IMR-90 (cell line): ENCODE data around the gene KCMF1. TPM values are rescaled to one million over a fixed set of nuclear protein-coding genes. Genes with fewer than 3 reads are reported as not detected.

ENCODE experiments used
- ATAC-seq: fragments of 200-7000 bp; cut with Tn5 transposase; 2 replicates; pipeline ENCODE4 v1.9.1; 2020; ENCODE audit warnings: low read depth, mild to moderate bottlenecking, moderate library complexity
- BruUV-seq: library from RNA; stranded (reverse); fragments of 400-500 nt; replicated peaks from 2 replicates; lab custom pipeline; 2021; lab: Mats Ljungman, UMichigan
- CTCF ChIA-PET: fragments of 300-600 bp; formaldehyde crosslinking; extraction: SDS; loops from one replicate; lab custom pipeline; 2021; ENCODE audit warnings: antibody characterized with exemption; lab: Yijun Ruan, JAX
- POLR2A ChIA-PET: fragments of 300-600 bp; sonication (Branson Sonifier 250); formaldehyde crosslinking; loops from one replicate; lab custom pipeline; 2022; ENCODE audit warnings: antibody characterized with exemption; ENCODE audit not compliant: unreplicated experiment; lab: Charles Lee
- DNase-seq: peaks from one replicate; pipeline ENCODE4 v3.0.0; 2013
- H2AFZ ChIP-seq: replicated peaks from 2 replicates; pipeline ENCODE3; 2013; ENCODE audit warnings: low read length, mild to moderate bottlenecking; ENCODE audit not compliant: poor library complexity
- H2AK5ac ChIP-seq: 2 replicates; pipeline ENCODE4 v1.6.1; 2013; ENCODE audit warnings: low read depth, low read length, inconsistent platforms
- H2AK9ac ChIP-seq: replicated peaks from 2 replicates; pipeline ENCODE3; 2013; ENCODE audit warnings: mild to moderate bottlenecking, low read depth, low read length, moderate library complexity; ENCODE audit not compliant: poor library complexity
- H2BK120ac ChIP-seq: 2 replicates; pipeline ENCODE4 v1.6.1; 2013; ENCODE audit warnings: low read depth, low read length, inconsistent platforms
- H2BK15ac ChIP-seq: 3 replicates; pipeline ENCODE4 v1.6.1; 2013; ENCODE audit warnings: low read depth, low read length, inconsistent platforms
- H2BK20ac ChIP-seq: 2 replicates; pipeline ENCODE4 v1.6.1; 2013; ENCODE audit warnings: low read depth, mild to moderate bottlenecking, inconsistent platforms, low read length, moderate library complexity
- H2BK5ac ChIP-seq: 2 replicates; pipeline ENCODE4 v1.6.1; 2013; ENCODE audit warnings: mild to moderate bottlenecking, low read depth, low read length, inconsistent platforms; ENCODE audit not compliant: poor library complexity, severe bottlenecking
- H3K14ac ChIP-seq: replicated peaks from 2 replicates; pipeline ENCODE4 v1.6.1; 2013; ENCODE audit warnings: low read depth, low read length, inconsistent platforms
- H3K18ac ChIP-seq: 2 replicates; pipeline ENCODE4 v1.6.1; 2013; ENCODE audit warnings: low read depth, low read length, control low read depth
- H3K23ac ChIP-seq: 2 replicates; pipeline ENCODE4 v1.6.1; 2013; ENCODE audit warnings: low read depth, low read length, inconsistent platforms
- H3K27ac ChIP-seq: 2 replicates; pipeline ENCODE4 v1.5.1; 2013; ENCODE audit warnings: mild to moderate bottlenecking, control low read depth, low read length; ENCODE audit not compliant: insufficient read depth
- H3K27me3 ChIP-seq: 2 replicates; pipeline ENCODE4 v1.6.1; 2013; ENCODE audit warnings: low read length; ENCODE audit not compliant: control insufficient read depth, insufficient read depth
- H3K36me3 ChIP-seq: 2 replicates; pipeline ENCODE4 v1.6.1; 2013; ENCODE audit warnings: low read length, mixed read lengths; ENCODE audit not compliant: control insufficient read depth, insufficient read depth
- H3K4ac ChIP-seq: 2 replicates; pipeline ENCODE4 v1.6.1; 2013; ENCODE audit warnings: low read depth, low read length, inconsistent platforms
- H3K4me1 ChIP-seq: 2 replicates; pipeline ENCODE4 v1.6.1; 2013; ENCODE audit warnings: low read length, mixed read lengths; ENCODE audit not compliant: control insufficient read depth, insufficient read depth
- H3K4me2 ChIP-seq: 2 replicates; pipeline ENCODE4 v1.6.1; 2013; ENCODE audit warnings: low read depth, mild to moderate bottlenecking, control low read depth, low read length, moderate library complexity
- H3K4me3 ChIP-seq: 2 replicates; pipeline ENCODE4 v1.5.1; 2013; ENCODE audit warnings: low read depth, mild to moderate bottlenecking, control low read depth, low read length, moderate library complexity; ENCODE audit not compliant: insufficient read depth
- H3K56ac ChIP-seq: 2 replicates; pipeline ENCODE4 v1.6.1; 2013; ENCODE audit warnings: low read length, inconsistent platforms; ENCODE audit not compliant: insufficient read depth; ENCODE audit errors: extremely low read depth
- H3K79me1 ChIP-seq, 2 experiments: 2 replicates each; pipeline ENCODE4 v1.6.1; 2013; ENCODE audit warnings: low read length in 2 of 2, inconsistent platforms in 1 of 2, low read depth in 1 of 2
- H3K9ac ChIP-seq: 2 replicates; pipeline ENCODE4 v1.6.1; 2013; ENCODE audit warnings: low read depth, low read length, control low read depth
- H3K9me1 ChIP-seq: 2 replicates; pipeline ENCODE4 v1.6.1; 2013; ENCODE audit warnings: low read length, inconsistent platforms; ENCODE audit not compliant: insufficient read depth
- H3K9me3 ChIP-seq: 2 replicates; pipeline ENCODE4 v1.6.1; 2013; ENCODE audit warnings: low read length; ENCODE audit not compliant: control insufficient read depth, insufficient read depth
- H4K20me1 ChIP-seq: 2 replicates; pipeline ENCODE4 v1.6.1; 2013; ENCODE audit warnings: low read length, inconsistent platforms; ENCODE audit not compliant: insufficient read depth
- H4K5ac ChIP-seq: 2 replicates; pipeline ENCODE4 v1.6.1; 2013; ENCODE audit warnings: mild to moderate bottlenecking, low read depth, low read length, control low read depth
- H4K8ac ChIP-seq, 2 experiments: 2 replicates each; pipeline ENCODE4 v1.6.1; 2013; ENCODE audit warnings: low read depth in 2 of 2, low read length in 2 of 2, control low read depth in 1 of 2, inconsistent platforms in 1 of 2
- H4K91ac ChIP-seq: 2 replicates; pipeline ENCODE4 v1.6.1; 2013; ENCODE audit warnings: low read depth, low read length, inconsistent platforms; ENCODE audit not compliant: insufficient read depth
- MAZ ChIP-seq: IDR thresholded peaks from 2 replicates; pipeline ENCODE4 v1.6.1; 2012; ENCODE audit warnings: low read depth, mild to moderate bottlenecking, low read length, improper control_type of control experiment, moderate library complexity, borderline replicate concordance
- RAD21 ChIP-seq: IDR thresholded peaks from 2 replicates; pipeline ENCODE4 v1.6.1; 2012; ENCODE audit warnings: low read length, improper control_type of control experiment
- WGBS, 2 experiments: methylation state at CpG; one replicate each; pipeline versions ENCODE4 v1.1.5 to v1.1.7; 2013; ENCODE audit warnings: missing lambda C conversion rate in 2 of 2; ENCODE audit not compliant: insufficient read length in 1 of 2; ENCODE audit errors: extremely low coverage in 2 of 2; 5-methylcytosine and 5-hydroxymethylcytosine counted together
- dilution Hi-C: fragments of 300-500 bp; cut with HindIII; formaldehyde crosslinking; loops from one replicate; pipeline ENCODE4 v1.14.3; 2018; ENCODE audit warnings: low sequenced_read_pairs; ENCODE audit not compliant: unreplicated experiment
- in situ Hi-C: fragments of 300-500 bp; cut with MboI; formaldehyde crosslinking; loops from 3 replicates; pipeline ENCODE4 v1.14.3; 2019; ENCODE audit warnings: low sequenced_read_pairs, inconsistent platforms, mixed read lengths
- intact Hi-C: fragments of 100-400 bp; cut with micrococcal nuclease; formaldehyde crosslinking; loops from 2 replicates; pipeline ENCODE4 v1.10.0; 2022
- polyA plus RNA-seq, 3 experiments: library from polyadenylated mRNA; depleted of rRNA; stranded (reverse); fragments of >200 nt; gene quantifications; 2 replicates each; pipeline ENCODE4 v1.2.3, GENCODE V29; 2012; ENCODE audit warnings: low replicate concordance in 1 of 3
- total RNA-seq: library from RNA; depleted of rRNA; stranded (reverse); fragments of >200 nt; gene quantifications from 2 replicates; pipeline ENCODE4 v1.2.3, GENCODE V29; 2012
- TF ChIP-seq, protein P1 (sequence below): fragments of 150-350 bp; IDR thresholded peaks from 2 replicates; pipeline ENCODE4 v1.6.1; 2017; ENCODE audit warnings: mild to moderate bottlenecking, antibody characterized with exemption, low read length, low read depth
- TF ChIP-seq, protein P2 (sequence below): conservative IDR thresholded peaks from 2 replicates; pipeline ENCODE4 v1.5.1; 2012; ENCODE audit warnings: mild to moderate bottlenecking, low read depth, low read length, improper control_type of control experiment
- TF ChIP-seq, protein P3 (sequence below): fragments of 150-350 bp; IDR thresholded peaks from 2 replicates; pipeline ENCODE4 v1.6.1; 2016; ENCODE audit warnings: low read depth, mild to moderate bottlenecking, low read length, moderate library complexity, borderline replicate concordance

KCMF1 gene
- total and polyA plus RNA-seq, 2 of the 4 experiments (the other 2 are of a cell fraction): 49.9 to 108 TPM

GRCh38 chr2:85064927-85065577 is 94.1 kb downstream of the KCMF1 start:
- intact Hi-C loops: loop anchor here (10.0 kb wide), 1 partner anchor 470 kb away; the partner anchor contains the start of gene MAT2A

More at GRCh38 chr2:85064927-85065577, 94.1 kb downstream of the KCMF1 start:
- Histone ChIP-seq H2BK120ac (no peak overlapping the region), H3K4me1 (no peaks in the 10 kb centered on the region), H3K79me1 (no peaks in the 10 kb centered on the region), H2AK9ac (no peak overlapping the region), H3K9ac (no peak overlapping the region), H4K5ac (no peak overlapping the region), H3K27ac (no peak overlapping the region), H4K91ac (no peak overlapping the region), H4K8ac (no peak overlapping the region), H2AFZ (peak overlapping the region; percentile 28), H3K36me3 (no peaks in the 10 kb centered on the region), H3K23ac (no peak overlapping the region), H3K4me3 (no peak overlapping the region), H2AK5ac (no peak overlapping the region), H2BK15ac (no peak overlapping the region), H3K56ac (no peak overlapping the region), H3K18ac (no peak overlapping the region), H2BK20ac (no peak overlapping the region), H3K14ac (no peak overlapping the region), H3K4ac (no peak overlapping the region), H2BK5ac (no peak overlapping the region), H3K9me1 (no peaks in the 10 kb centered on the region), H3K9me3 (no peaks in the 10 kb centered on the region), H3K27me3 (peaks cover 6% of the 10 kb centered on the region; the same call in 1 of the 2 replicates), H3K4me2 (no peak overlapping the region), H4K20me1 (no peaks in the 10 kb centered on the region)
- TF ChIP-seq MAZ (no peak), RAD21 (no peak)
- TF ChIP-seq, protein P1, sequence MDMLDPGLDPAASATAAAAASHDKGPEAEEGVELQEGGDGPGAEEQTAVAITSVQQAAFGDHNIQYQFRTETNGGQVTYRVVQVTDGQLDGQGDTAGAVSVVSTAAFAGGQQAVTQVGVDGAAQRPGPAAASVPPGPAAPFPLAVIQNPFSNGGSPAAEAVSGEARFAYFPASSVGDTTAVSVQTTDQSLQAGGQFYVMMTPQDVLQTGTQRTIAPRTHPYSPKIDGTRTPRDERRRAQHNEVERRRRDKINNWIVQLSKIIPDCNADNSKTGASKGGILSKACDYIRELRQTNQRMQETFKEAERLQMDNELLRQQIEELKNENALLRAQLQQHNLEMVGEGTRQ: no peak
- TF ChIP-seq, protein P2, sequence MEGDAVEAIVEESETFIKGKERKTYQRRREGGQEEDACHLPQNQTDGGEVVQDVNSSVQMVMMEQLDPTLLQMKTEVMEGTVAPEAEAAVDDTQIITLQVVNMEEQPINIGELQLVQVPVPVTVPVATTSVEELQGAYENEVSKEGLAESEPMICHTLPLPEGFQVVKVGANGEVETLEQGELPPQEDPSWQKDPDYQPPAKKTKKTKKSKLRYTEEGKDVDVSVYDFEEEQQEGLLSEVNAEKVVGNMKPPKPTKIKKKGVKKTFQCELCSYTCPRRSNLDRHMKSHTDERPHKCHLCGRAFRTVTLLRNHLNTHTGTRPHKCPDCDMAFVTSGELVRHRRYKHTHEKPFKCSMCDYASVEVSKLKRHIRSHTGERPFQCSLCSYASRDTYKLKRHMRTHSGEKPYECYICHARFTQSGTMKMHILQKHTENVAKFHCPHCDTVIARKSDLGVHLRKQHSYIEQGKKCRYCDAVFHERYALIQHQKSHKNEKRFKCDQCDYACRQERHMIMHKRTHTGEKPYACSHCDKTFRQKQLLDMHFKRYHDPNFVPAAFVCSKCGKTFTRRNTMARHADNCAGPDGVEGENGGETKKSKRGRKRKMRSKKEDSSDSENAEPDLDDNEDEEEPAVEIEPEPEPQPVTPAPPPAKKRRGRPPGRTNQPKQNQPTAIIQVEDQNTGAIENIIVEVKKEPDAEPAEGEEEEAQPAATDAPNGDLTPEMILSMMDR: no peak
- TF ChIP-seq, protein P3, sequence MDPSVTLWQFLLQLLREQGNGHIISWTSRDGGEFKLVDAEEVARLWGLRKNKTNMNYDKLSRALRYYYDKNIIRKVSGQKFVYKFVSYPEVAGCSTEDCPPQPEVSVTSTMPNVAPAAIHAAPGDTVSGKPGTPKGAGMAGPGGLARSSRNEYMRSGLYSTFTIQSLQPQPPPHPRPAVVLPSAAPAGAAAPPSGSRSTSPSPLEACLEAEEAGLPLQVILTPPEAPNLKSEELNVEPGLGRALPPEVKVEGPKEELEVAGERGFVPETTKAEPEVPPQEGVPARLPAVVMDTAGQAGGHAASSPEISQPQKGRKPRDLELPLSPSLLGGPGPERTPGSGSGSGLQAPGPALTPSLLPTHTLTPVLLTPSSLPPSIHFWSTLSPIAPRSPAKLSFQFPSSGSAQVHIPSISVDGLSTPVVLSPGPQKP: no peak
- 76% methylated on average over 3 of the region's 14 CpGs; no CpG with 5 or more reads in 1 of the 2 experiments for WGBS, 2 experiments
- ChIA-PET CTCF (interaction anchor here (0.7 to 2.4 kb wide), 3 partner anchors 139 to 492 kb away, joined by 5 to 11 read pairs (median 6); no protein-coding TSS in a partner anchor), POLR2A (no interaction called here)
- no peak for ATAC-seq
- DNase-seq: no peak
- dilution Hi-C loops (no loop called here), in situ Hi-C loops (loop anchor here (5.0 to 10.0 kb wide), 2 partner anchors 222 to 490 kb away; no protein-coding TSS in a partner anchor)
- BruUV-seq: no TSS peak
